ENCODE data around the gene VWA3B.

The VWA3B gene

DNA sequence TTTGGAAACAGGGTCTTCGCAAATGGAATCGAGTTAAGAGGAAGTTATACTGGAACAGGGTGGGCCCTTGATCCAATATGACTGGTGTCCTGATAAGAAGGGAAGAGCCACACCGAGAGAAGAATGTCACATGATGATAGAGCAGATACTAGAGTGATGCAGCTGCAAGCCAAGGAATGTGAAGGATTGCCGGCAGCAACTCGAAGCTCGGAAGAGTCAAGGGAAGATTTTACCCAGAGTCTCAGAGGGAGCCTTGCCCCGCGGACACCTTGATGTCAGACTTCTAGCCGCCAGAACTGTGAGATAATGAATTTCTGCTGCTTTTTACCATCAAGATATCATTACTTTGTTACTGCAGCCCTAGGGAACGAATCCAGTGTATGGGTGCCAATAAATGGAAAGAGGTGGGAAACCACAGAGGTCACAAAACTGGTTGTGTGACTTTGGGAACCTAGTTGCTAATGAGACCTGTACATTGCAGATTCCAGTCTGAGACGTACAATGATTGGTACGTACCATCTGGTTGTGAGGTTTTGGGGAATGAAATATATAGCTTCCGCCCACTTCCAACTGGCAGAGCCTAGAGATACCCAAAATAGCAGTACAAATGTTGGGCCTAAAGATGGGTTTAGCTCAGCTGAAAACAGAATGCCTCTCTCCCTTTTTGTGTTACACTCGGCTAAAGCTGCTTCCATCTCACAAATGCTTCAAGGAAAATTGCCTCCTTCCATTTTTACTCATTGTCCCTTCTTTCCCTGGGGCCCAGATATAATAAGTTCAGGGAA, 28.6 kb upstream of the VWA3B start:
- Histone ChIP-seq H3K36me3 (ENCODE audit: control insufficient read depth, insufficient read depth, low read length) (no peaks in the 10 kb centered on the region), H3K4me3 (ENCODE audit: low read depth, low read length) (no peak overlapping the region), H3K27ac (ENCODE audit: low read depth, low read length) (no peak overlapping the region), H3K9ac (ENCODE audit: low read depth, low read length) (no peak overlapping the region), H3K4me1 (ENCODE audit: control insufficient read depth, insufficient read depth, low read length) (no peaks in the 10 kb centered on the region), H3K27me3 (ENCODE audit: control insufficient read depth, insufficient read depth, low read length) (no peaks in the 10 kb centered on the region), H3K9me3 (ENCODE audit: control insufficient read depth, insufficient read depth, low read length) (no peaks in the 10 kb centered on the region)

DNA sequence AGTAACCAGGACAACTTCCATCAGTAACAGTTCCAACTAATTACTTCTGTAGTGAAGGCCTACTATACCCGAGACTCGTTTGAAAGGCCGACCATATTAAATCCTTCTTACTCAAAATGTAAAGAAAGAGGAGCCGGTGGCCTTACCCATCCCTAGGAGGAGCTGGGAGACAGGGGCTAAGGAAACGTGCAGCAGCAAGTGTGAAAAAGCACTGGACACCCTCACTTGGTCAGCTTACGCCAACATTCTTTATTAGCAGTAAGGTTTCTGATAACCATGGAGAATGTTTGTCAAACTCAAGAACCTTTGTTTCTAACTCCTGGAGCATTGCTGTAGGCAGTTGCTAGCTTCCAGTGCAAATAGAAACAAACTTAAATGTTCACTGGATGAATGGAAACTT, 26.7 kb upstream of the VWA3B start:
- H3K9ac ChIP-seq (ENCODE audit: low read depth, low read length): no peak overlapping the region
- no peak overlapping the region for H3K27ac ChIP-seq (ENCODE audit: low read depth, low read length)
- no peaks in the 10 kb centered on the region for H3K9me3 ChIP-seq (ENCODE audit: control insufficient read depth, insufficient read depth, low read length)
- no peak overlapping the region for H3K4me3 ChIP-seq (ENCODE audit: low read depth, low read length)
- no peaks in the 10 kb centered on the region for H3K36me3 ChIP-seq (ENCODE audit: control insufficient read depth, insufficient read depth, low read length)
- H3K4me1 ChIP-seq (ENCODE audit: control insufficient read depth, insufficient read depth, low read length): no peaks in the 10 kb centered on the region
- H3K27me3 ChIP-seq (ENCODE audit: control insufficient read depth, insufficient read depth, low read length): no peaks in the 10 kb centered on the region

DNA sequence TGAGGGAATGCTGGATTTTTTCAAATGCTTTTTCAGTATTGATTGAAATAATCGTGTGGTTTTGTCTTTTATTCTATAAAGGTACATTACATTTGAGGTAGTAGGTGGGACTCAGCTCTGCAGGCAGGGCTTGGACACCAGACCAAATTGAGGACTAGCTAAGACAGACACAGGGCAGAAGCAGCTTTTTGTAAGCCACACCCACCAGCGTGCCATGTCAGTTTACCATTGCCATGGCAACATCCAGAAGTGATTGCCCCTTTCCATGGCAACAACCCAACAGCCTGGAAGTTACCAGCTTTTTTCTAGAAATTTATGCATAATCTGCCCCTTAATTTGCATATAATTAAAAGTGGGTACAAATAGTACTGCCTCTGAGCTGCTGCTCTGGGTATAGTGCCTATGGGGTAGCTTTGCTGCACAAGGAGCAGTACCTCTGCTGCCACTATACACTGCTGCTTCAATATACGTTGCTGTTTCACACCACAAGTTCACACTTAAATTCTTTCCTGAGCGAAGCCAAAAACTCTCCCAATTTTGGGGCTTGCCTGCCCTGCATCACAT, 23.6 kb upstream of the VWA3B start:
- Histone ChIP-seq H3K27me3 (ENCODE audit: control insufficient read depth, insufficient read depth, low read length) (no peaks in the 10 kb centered on the region), H3K9me3 (ENCODE audit: control insufficient read depth, insufficient read depth, low read length) (no peaks in the 10 kb centered on the region), H3K9ac (ENCODE audit: low read depth, low read length) (no peak overlapping the region), H3K4me1 (ENCODE audit: control insufficient read depth, insufficient read depth, low read length) (no peaks in the 10 kb centered on the region), H3K4me3 (ENCODE audit: low read depth, low read length) (no peak overlapping the region), H3K27ac (ENCODE audit: low read depth, low read length) (no peak overlapping the region), H3K36me3 (ENCODE audit: control insufficient read depth, insufficient read depth, low read length) (no peaks in the 10 kb centered on the region)

DNA sequence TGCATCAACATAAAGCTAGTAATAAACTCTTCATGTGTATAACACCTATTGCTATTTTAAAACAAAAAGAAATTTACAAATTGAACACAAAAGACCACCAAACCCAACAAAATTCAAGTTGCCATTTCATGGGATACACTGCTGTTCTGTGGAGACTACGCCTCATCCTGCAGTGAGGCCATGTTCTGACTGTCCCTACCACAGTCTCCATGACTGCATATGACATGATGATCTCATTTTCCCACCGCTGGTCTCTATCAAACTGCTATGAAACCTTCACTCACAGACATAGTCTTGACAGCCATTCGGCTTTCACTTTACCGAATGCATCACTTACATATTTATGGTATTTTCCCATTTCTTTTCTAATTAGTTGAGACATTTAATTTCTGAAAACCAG, 21.2 kb upstream of the VWA3B start:
- no peak overlapping the region for H3K27ac ChIP-seq (ENCODE audit: low read depth, low read length)
- H3K4me1 ChIP-seq (ENCODE audit: control insufficient read depth, insufficient read depth, low read length): no peaks in the 10 kb centered on the region
- H3K9me3 ChIP-seq (ENCODE audit: control insufficient read depth, insufficient read depth, low read length): no peaks in the 10 kb centered on the region
- H3K27me3 ChIP-seq (ENCODE audit: control insufficient read depth, insufficient read depth, low read length): no peaks in the 10 kb centered on the region
- H3K4me3 ChIP-seq (ENCODE audit: low read depth, low read length): no peak overlapping the region
- no peaks in the 10 kb centered on the region for H3K36me3 ChIP-seq (ENCODE audit: control insufficient read depth, insufficient read depth, low read length)
- no peak overlapping the region for H3K9ac ChIP-seq (ENCODE audit: low read depth, low read length)

DNA sequence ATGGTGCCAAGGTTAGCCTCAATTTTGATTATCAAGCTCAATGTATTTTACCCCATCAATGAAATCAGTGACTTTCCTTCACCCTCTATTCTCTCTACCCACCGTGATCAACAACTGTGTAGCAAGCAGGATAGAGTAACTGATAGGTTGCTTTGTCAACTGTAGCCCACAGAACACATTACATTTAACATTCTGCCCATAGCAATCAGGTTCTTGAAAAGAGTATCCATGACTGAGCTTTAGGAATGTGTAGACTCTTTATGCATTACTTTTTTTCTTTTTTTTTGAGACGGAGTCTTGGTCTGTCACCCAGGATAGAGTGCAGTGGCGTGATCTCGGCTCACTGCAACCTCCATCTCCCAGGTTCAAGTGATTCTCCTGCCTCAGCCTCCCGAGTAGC, 19.8 kb upstream of the VWA3B start:
- no peak overlapping the region for H3K9ac ChIP-seq (ENCODE audit: low read depth, low read length)
- no peaks in the 10 kb centered on the region for H3K36me3 ChIP-seq (ENCODE audit: control insufficient read depth, insufficient read depth, low read length)
- H3K27ac ChIP-seq (ENCODE audit: low read depth, low read length): no peak overlapping the region
- H3K4me1 ChIP-seq (ENCODE audit: control insufficient read depth, insufficient read depth, low read length): no peaks in the 10 kb centered on the region
- no peaks in the 10 kb centered on the region for H3K27me3 ChIP-seq (ENCODE audit: control insufficient read depth, insufficient read depth, low read length)
- H3K9me3 ChIP-seq (ENCODE audit: control insufficient read depth, insufficient read depth, low read length): no peaks in the 10 kb centered on the region
- no peak overlapping the region for H3K4me3 ChIP-seq (ENCODE audit: low read depth, low read length)

DNA sequence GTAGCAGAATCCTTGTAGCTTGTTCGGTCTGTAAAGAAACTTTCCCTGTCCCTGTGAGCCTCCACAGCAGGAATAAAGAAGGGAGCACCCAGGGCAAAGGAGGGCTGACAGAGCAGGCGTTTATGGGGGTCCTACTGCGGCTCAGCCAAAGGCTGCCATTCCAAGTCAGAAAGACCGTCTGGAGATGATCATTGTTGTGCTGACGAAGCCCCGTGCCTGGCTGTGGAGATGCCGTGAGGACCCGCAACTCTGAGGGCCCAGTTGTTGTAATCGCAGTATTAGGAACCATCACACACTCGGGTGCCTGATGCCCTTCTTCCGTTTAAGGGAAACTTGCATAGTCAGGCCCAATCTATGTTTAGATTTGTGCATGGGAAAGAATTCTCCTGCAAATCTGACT, 16.9 kb upstream of the VWA3B start:
- Histone ChIP-seq H3K4me3 (ENCODE audit: low read depth, low read length) (no peak overlapping the region), H3K27me3 (ENCODE audit: control insufficient read depth, insufficient read depth, low read length) (no peaks in the 10 kb centered on the region), H3K4me1 (ENCODE audit: control insufficient read depth, insufficient read depth, low read length) (no peaks in the 10 kb centered on the region), H3K9me3 (ENCODE audit: control insufficient read depth, insufficient read depth, low read length) (no peaks in the 10 kb centered on the region), H3K27ac (ENCODE audit: low read depth, low read length) (no peak overlapping the region), H3K9ac (ENCODE audit: low read depth, low read length) (no peak overlapping the region), H3K36me3 (ENCODE audit: control insufficient read depth, insufficient read depth, low read length) (no peaks in the 10 kb centered on the region)

DNA sequence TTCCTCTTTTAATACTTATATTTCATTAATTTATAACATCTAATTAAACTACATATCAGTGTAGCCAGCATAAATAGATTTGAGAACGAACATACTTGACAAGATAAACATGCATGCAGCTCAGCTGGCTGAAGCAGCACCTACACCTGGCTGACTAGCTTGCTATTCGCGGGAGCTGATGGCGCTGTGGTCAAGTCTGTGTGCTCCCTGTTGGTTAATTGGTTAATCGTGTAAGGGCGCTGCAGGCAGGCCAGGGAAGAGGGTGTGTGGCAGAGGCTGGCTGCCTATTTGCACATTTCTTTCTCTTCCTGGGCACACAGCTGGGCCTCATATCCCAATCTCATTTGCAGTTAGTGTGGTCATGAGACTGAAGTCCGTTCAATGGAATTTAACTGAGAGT, 14.5 kb upstream of the VWA3B start:
- no peaks in the 10 kb centered on the region for H3K36me3 ChIP-seq (ENCODE audit: control insufficient read depth, insufficient read depth, low read length)
- H3K27ac ChIP-seq (ENCODE audit: low read depth, low read length): no peak overlapping the region
- no peaks in the 10 kb centered on the region for H3K4me1 ChIP-seq (ENCODE audit: control insufficient read depth, insufficient read depth, low read length)
- no peaks in the 10 kb centered on the region for H3K27me3 ChIP-seq (ENCODE audit: control insufficient read depth, insufficient read depth, low read length)
- no peak overlapping the region for H3K9ac ChIP-seq (ENCODE audit: low read depth, low read length)
- no peaks in the 10 kb centered on the region for H3K9me3 ChIP-seq (ENCODE audit: control insufficient read depth, insufficient read depth, low read length)
- no peak overlapping the region for H3K4me3 ChIP-seq (ENCODE audit: low read depth, low read length)

DNA sequence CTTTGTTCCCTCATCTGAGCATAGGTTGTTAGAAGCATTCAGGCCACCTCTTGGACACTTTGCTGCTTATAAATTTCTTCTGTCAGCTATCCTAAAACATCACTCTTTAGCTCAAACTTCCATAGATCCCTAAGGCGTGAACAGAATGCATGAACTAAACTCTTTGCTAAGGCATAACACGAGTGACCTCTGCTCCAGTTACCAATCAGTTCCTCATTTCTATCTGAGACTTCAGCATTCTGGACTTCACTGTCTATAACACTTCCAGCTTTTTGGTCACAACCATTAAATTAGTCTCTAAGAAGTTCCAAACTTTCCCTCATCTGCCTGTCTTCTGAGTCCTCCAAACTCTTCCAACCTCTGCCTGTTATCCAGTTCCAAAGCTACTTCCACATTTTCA, 8.3 kb upstream of the VWA3B start:
- Histone ChIP-seq H3K27me3 (ENCODE audit: control insufficient read depth, insufficient read depth, low read length) (no peaks in the 10 kb centered on the region), H3K4me3 (ENCODE audit: low read depth, low read length) (no peak overlapping the region), H3K27ac (ENCODE audit: low read depth, low read length) (no peak overlapping the region), H3K4me1 (ENCODE audit: control insufficient read depth, insufficient read depth, low read length) (no peaks in the 10 kb centered on the region), H3K9me3 (ENCODE audit: control insufficient read depth, insufficient read depth, low read length) (peaks cover 7% of the 10 kb centered on the region; the same call in 1 of the 2 replicates), H3K36me3 (ENCODE audit: control insufficient read depth, insufficient read depth, low read length) (no peaks in the 10 kb centered on the region), H3K9ac (ENCODE audit: low read depth, low read length) (no peak overlapping the region)

DNA sequence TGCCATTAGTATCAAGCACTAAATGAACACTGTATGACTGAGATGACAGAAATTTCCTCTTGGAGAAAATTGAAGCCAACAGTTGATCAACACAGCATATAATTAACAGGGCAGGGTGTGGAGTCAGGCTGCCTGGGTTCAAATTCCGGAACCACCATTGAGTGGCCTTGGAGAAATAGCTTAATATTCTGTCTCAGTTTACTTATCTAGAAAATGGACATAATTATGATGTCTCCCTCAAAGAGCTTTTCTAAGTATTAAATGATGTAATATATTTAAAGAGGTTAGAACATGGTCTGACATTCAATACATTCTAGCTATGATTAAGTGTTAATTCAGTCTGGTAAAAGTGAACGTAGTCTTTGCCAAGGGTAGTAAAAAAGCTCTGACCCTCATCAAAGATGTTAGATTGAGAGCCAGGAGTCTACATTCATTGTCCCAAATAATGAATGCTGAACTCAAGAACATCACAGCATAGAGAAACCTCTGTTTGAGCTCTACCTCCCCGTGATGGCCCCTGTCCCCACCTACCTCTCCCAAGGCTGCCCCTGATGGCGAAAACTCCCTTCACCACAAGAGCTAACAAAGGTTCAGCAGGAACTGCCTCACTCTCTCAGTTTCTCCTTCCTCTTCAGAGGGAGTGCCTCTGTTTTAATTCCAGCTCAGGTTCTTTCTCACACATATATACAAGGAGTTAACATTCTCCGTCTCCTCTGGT, 2.7 kb upstream of the VWA3B start:
- H3K27me3 ChIP-seq (ENCODE audit: control insufficient read depth, insufficient read depth, low read length): peaks cover 41% of the 10 kb centered on the region
- H3K27ac ChIP-seq (ENCODE audit: low read depth, low read length): no peak overlapping the region
- H3K9me3 ChIP-seq (ENCODE audit: control insufficient read depth, insufficient read depth, low read length): no peaks in the 10 kb centered on the region
- H3K36me3 ChIP-seq (ENCODE audit: control insufficient read depth, insufficient read depth, low read length): no peaks in the 10 kb centered on the region
- H3K9ac ChIP-seq (ENCODE audit: low read depth, low read length): no peak overlapping the region
- no peaks in the 10 kb centered on the region for H3K4me1 ChIP-seq (ENCODE audit: control insufficient read depth, insufficient read depth, low read length)
- no peak overlapping the region for H3K4me3 ChIP-seq (ENCODE audit: low read depth, low read length)

DNA sequence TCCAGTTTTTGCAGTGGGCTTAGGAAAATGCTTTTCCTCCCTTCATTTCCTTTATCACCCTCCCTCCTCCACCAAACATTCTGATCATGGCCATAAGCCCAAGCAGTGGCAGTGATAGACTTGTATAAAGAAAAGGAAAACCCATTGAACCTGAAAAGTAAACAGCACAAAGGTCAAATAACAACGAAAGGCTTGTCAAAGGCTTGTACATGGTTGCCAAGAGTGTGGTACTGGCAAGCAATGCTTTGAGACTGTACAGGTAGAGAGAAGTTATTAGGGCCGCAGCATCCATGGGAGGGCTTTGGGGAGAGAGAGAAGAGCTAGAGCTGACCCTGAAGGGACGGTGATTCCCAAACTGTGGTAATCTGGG, 2.1 kb upstream of the VWA3B start:
- no peaks in the 10 kb centered on the region for H3K36me3 ChIP-seq (ENCODE audit: control insufficient read depth, insufficient read depth, low read length)
- peaks cover 41% of the 10 kb centered on the region for H3K27me3 ChIP-seq (ENCODE audit: control insufficient read depth, insufficient read depth, low read length)

DNA sequence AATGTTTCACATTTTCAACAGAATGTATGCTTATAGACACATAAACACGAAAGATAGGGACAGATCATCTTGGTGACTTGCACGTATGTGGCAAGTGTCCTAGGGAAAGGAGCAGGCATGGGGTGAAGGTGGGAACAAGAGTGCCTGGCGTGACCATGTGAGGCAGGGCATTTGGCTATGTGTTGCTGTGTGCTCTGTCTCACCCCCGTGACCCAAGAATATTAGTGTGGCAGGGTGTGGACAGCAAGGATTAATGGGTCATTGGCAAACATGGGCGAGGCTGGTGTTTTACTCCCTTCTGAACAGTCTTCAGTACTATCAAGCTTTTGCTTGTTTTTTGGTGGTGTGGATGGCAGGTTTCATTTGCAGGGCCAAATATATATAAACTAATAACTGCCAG, 1.3 kb upstream of the VWA3B start:
- Histone ChIP-seq H3K9ac (ENCODE audit: low read depth, low read length) (no peak overlapping the region), H3K27ac (ENCODE audit: low read depth, low read length) (no peak overlapping the region), H3K36me3 (ENCODE audit: control insufficient read depth, insufficient read depth, low read length) (no peaks in the 10 kb centered on the region), H3K9me3 (ENCODE audit: control insufficient read depth, insufficient read depth, low read length) (no peaks in the 10 kb centered on the region), H3K4me3 (ENCODE audit: low read depth, low read length) (no peak overlapping the region), H3K27me3 (ENCODE audit: control insufficient read depth, insufficient read depth, low read length) (peaks cover 41% of the 10 kb centered on the region), H3K4me1 (ENCODE audit: control insufficient read depth, insufficient read depth, low read length) (no peaks in the 10 kb centered on the region)

More for the DNA sequence above, 2.1 kb upstream of the VWA3B start:
- Histone ChIP-seq H3K9me3 (ENCODE audit: control insufficient read depth, insufficient read depth, low read length) (no peaks in the 10 kb centered on the region), H3K27ac (ENCODE audit: low read depth, low read length) (no peak overlapping the region), H3K4me3 (ENCODE audit: low read depth, low read length) (no peak overlapping the region), H3K9ac (ENCODE audit: low read depth, low read length) (no peak overlapping the region), H3K4me1 (ENCODE audit: control insufficient read depth, insufficient read depth, low read length) (no peaks in the 10 kb centered on the region)

All from HUES48 (cell line).